ENCODE results near the gene C19orf47.
"Not testable (repeated sequence)": the region's sequence is repeated elsewhere in the genome, so short reads cannot be mapped to it uniquely, and the experiment has no call there.

Gene C19orf47

DNA sequence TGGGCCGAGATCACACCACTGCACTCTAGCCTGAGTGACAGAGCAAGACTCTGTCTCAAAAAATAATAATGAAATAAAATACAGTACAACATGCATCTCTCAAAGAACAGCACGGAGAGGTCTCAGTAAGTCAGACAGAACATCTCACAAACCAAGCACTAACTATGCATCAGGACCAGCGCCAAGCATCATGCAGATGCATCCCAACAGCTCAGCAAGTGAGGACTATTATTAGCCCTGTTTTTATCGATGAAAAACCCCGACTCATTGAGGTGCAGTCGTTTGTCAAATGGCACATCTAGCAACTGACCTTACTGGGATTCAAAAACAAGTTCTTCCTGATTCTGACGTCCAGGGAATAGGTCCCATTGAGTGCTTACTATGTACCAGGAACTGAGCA is 3.8 kb downstream of the C19orf47 start:
- no peak for DNase-seq

DNA sequence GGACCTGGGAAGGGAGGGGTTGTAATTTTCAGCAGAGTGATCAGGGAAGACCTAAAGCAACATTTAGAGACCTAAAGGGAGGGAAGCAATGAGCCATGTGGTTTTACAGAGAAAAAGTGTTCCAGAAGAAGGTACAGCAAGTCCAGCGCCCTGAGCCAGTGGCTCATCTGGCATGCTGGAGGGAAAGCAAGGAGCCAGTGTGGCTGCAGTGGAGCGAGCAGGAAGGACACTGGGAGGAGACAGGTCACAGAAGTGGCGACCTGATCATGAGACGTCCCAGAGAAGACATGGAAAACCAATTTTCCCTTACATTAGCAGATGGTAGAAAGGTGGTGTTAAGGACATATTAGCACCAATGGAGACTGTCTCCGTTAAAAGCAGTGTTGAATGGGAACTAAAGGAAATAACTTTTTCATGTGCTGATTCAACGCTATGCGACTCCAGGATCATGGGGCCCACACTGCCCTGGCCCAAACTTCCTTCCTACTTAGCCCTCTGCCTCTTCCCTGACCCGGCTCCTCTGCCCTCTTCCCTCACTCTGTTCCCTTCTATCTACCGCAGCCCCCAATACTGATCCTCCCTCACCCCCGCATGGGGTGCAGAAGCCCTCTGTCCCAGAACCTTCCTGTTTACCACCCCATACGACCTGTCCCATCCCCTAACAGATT is 5.4 kb downstream of the C19orf47 start:
- DNase-seq = no peak

DNA sequence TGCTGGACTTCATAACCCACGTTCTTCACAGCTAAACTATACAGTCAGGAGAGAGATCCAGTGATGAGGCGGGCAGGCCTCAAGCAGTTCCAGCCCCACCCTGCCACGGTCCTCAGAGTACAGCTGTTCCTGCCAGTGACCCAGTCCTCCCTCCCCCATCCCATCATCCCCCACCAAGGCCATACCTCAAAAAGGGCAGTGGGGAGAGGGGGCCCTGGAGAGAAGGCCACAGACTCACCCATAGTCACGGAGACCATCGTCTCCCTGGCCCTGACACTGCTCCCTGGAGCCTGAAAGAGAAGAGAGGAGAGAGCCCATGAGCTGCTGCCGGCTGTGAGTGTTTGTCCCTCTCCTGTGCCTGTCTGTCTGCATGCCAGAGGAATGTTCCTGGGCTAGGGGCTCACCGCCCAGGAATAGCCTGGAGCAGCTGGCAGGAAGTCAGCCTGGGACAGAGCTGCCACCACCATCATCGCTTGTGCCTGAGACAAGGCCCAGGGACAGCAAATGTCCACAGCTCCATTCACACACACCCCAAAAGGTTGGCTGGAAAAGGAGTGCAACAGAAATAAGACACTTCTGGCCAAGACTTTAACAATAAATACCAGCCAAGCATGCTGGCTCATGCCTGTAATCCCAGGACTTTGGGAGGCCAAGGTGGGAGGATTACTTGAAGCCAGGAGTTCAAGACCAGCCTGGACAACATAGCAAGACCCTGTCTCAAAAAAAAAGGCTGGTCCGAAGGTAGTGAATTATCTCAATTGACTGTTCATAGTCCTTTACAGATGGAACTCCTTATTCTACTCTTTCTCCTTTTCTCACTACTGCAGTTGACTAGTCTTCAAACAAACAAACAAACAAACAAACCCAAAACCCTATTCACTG is 6.4 kb downstream of the C19orf47 start:
- DNase-seq = no peak

DNA sequence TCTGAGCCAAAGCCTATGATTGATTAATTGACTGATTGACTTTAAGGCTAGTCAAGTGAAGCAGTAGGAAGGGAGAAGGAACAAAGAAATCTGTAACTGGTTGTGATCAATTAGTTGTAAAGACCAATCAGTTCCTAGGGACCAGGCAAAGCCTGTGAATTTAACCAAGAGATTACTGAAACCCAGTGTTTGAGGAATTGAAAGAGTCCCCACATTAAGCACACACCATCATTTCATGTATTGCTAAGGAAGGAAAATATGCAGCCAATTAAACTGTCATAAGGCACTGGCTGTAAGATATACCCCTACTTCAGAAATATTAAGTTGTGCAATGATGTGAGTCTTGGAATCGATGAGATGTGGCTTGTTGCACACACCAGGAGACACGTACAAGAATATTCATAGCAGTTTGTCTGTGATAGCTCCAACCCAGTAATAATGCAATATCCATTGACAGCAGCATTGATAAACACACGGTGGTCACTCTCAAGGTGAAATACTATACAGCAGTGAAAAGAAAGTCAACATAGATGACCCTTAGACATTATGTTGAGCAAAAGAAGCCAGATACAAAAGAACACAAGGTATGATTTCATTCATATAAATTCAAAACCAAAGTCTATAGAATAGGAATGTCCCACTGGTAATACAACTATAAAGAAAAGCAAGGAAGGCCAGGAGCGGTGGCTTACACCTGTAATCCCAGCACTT is 9.0 kb downstream of the C19orf47 start:
- no peak for DNase-seq

DNA sequence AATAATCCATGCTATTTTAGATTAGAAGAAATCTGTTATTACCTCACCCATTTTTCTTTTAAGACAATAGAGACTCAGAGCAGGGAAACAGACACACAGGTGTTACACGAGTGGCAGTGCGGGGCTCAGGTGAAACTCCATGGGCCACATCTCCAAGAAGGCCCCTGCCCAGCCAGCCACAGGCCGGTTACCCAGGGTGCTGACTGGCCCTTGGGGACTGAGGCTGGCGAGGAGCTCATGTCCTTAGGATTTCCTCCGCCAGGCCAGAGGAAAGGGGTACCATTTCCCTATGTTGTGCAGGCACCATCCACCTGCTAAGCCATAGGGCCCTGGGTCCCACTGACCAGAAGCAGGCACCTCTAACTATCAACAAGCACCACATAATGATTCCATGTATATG is 10.6 kb downstream of the C19orf47 start:
- no peak for DNase-seq

DNA sequence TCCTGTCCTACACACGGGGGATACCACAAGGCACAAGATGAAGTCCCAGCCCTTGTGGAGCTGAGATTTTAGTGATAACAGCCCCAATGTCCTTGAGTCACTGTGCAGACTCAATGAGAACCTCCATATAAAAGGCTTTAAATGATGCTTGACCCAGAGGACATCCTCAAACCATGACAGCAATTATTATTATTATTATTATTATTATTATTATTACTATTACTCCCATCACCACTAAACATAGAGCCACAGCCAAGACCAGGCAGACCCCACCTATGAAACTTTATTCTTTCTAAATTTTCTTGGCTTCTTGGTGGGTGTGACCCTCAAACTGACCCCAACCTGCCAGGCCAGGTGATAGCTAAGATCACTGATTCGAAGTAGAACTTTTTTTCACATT is 11.1 kb downstream of the C19orf47 start:
- no peak for DNase-seq

DNA sequence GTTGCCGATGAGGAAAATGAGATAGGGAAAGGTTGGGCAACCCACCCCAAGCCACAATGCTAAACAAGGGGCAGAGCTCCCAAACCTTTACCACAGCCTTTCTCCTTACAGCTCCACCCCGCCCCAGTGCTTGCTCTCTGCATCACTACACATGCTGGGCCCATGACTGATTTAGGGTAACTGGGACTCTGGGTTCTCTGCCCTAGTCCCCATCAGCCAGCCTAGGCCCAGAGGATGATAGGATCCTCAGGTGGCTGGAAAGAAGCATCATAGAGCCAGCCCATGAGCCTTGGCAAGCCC is 11.6 kb downstream of the C19orf47 start:
- DNase-seq = no peak

DNA sequence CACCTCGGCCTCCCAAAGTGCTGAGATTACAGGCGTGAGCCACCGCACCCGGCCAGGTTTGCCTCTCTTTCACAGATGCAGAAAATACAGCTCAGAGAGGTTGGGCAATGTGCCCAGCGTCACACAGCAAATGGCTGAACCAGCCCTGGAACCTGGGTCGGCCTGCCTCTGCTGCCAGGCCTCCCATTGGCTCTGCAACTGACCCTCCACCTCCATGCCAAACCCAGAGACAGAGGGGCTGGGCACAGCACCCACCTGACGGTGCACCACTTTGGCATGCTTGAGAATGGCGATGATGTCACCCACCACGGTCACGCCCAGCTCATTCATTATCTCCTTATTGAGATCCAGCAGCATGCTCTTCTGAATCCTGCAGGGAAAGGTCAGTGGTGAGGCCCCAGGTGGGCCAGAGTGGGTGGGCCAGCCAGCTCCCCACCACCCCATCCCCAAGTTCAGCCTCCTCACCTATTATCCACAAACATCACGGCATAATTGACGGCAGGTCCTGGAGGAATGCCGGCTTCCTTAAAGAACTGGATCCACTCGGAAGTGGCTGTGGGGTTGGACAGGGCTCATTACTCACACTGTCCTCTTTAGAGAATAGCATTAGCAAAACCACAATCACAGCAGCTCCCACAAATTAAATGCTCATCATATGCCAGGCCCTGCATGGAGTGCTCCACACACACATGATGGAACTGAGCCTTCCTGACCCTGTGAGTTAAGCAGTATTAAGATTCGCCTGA is 12.2 kb downstream of the C19orf47 start:
- DNase-seq = no peak

DNA sequence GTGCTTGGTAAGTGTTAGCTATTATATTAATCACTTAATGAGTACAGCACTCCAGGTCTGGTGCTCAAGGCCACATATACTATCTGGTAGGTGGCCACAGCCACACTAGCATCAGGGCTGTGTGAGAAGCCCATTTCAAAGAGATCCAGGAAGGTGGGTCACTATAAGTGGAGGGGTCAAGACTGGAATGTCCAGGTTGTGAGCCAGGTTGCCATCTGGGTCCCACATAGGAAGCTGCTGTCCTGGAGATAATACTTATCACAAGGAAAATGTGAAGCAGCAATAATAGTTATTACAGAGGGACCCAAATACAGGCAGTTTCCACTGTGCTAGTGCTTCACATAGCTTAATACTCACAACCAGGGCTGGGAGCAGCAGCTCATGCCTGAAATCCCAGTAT is 13.1 kb downstream of the C19orf47 start:
- no peak for DNase-seq

DNA sequence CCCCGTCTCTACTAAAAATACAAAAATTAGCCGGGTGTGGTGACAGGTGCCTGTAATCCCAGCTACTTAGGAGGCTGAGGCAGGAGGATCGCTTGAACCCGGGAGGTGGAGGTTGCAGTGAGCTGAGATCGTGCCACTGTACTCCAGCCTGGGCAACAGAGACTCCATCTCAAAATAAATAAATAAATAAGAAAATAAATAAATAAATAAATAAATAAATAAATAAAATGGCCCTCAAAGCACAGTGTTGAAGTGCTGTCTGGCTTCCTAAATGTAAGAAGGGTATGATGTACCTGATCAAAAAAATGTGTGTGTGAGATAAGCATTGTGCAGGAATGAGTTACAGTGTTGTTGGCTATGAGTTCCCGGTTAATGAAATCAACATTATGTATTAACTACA is 15.1 kb downstream of the C19orf47 start:
- DNase-seq = not testable (repeated sequence)

DNA sequence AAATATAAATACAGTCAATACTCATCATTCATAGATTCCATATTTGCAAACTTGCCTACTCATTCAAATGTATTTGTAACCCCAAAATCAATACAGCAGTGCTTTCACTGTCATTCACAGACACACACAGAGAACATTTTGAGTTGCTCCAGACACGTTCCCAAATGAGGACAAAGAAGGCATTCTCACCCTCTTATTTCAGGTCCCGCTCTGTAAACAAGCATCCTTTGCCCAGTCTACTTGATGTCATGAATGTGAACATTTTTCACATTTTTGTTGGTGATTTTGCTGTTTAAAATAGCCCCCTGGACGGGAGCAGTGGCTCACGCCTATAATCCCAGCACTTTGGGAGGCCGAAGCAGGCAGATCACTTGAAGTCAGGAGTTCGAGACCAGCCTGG is 15.5 kb downstream of the C19orf47 start:
- DNase-seq = no peak

DNA sequence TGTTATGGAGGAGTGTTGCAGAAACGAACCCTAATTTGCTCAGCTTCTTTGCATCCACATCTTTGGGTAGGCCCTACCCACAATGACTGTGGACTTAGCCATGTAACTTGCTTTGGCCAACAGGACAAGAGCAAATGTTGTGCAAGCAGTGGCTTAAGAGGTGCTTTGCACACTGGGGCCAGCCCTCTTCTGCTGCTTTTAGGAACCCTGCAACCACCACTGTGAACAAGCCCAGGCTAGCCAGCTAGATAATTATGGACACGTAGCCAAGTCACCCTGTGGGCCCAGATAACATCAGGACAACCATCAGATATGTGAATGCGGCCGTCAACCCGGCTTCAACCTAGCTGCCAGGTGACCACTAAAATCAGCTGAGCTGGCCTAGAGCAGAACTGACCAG is 17.1 kb downstream of the C19orf47 start:
- no peak for DNase-seq

DNA sequence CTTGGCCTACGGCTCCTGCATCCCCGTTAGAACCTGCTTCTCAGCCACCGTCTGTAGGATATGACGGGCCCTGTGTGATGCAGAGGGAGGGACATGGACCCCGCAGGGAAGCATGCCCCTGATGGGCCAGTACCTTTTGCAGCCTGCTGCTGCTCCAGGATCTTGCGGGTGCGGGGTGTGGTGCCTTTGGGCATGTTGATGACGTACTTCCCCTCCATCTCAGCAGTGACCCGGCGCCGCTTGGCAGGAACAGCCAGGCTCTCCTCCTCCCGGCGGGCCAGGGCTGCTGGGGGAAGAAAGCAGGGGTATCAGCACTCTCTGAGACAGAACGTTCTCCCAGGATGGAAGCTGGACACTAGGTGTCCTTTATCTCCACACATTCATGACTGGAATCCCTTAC is 22.0 kb downstream of the C19orf47 start:
- no peak for DNase-seq

DNA sequence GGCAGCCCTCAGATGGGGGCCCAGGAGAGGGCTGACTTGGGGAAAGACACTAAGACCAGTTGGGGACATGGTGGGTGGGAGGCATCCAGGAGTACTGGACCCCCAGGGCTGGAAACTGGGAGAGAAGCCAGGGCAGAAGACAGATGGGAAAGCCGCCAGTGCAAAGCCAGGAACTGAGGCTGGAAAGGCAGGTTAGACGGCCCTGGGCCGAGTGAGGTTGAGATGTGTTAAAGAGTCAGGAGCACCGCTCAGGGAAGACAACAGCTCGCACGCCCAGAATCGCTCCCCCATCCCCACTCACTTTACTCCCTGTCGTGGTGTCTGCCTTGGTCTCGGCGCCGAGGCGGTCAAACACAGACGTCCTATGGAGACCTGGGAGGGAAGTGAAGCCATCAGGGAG is 24.5 kb downstream of the C19orf47 start:
- no peak for DNase-seq

DNA sequence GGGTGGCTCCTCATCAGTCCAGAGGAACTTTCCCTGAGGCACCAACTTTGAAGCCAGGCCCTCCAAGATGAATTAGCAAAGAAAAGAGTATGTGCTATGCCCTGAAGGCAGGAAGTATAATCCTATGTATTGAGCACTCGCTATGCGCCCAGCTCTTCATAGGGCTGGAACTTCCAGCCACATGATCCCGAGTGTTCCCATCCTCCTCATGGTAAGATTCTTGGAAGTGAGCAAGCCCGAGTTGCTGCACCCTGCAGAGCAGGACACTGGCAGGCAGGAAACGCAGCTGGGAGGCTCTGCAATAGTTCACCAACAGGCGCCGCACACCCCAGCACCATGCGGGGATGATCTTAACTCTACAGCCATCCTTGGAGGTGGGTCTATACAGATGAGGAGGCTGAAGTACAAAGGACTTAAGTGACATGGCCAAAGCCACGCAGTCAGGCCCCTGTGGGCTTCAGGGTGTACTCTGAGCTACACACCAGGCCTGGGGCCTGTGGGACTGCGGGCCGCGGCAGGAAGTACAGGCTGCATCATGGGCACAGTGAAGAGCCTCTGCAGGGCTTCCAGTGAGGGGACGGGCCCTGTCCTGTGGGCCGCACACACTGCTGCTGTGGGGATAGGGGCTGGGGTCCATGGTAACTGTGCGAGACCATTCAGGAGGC is 25.1 kb downstream of the C19orf47 start:
- no peak for DNase-seq

DNA sequence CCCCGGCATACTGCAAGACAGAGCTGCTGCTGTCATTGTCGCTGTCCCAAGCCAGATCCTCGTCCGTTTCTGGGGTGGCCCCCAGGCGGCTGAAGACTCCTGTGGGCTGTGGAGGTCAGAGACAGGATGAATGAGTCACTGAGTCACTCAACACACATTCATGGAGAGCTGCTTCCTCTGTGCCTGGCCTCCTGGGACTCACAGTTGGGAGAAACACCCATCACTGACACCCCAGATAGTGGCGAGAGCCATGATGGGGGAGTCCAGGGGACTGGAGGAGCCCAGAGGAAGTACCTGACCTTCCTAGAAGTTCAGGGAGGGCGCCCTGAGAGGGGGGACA is 26.0 kb downstream of the C19orf47 start:
- no peak for DNase-seq

DNA sequence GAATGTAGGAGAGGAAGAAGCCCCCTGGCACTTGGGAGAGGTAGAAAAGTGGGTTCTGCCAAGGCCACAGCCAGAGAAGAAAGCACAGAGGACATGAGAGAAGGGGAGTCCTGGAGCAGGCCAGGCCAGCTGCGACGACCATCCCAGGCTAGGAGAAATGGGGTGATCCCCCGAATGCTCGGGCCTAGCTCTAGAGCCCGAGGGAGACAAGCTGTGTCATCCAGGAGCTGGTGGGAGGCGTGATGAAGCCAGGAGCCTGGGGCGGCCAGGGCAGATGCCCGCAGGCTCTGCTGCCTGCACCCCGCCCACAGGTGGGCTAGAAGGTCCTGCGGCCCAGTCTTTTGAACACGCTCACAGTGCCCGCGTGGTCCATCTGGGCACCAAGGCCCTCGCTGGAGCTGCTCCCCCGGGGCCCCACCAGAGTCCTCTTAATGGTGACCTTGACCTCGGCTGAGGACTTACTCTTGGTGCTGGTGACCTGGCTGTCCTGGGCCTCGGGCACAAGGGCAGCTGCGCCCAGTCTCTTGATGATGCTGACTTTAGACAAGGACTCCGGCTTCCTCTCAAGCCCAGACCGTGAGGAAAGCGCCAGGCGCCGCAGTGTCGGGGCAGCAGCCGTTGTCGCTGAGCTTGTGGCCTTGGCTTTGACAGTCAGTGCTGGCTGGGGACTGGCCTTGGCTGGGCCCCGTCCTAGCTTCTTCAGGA is 26.5 kb downstream of the C19orf47 start:
- DNase-seq = no peak

DNA sequence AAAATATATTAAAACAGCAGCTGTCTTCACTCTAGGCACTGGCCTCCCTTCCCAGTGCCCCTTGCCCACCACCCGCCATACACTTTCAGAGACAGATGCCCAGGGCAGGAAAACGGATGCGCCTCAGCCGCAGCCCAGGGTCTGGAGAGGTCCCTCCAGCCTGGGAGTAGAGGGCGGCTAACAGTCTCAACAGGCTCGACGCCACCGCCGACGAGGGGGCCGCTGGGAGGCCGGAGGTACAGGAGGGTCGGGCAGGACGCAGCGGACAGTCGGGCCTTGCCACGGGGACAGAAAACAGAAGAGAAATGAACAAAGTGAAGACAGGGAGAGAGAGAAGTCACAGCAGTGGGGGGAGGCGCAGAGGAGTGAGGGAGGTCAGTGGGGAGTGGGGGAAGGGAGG is 27.1 kb downstream of the C19orf47 start:
- no peak for DNase-seq

DNA sequence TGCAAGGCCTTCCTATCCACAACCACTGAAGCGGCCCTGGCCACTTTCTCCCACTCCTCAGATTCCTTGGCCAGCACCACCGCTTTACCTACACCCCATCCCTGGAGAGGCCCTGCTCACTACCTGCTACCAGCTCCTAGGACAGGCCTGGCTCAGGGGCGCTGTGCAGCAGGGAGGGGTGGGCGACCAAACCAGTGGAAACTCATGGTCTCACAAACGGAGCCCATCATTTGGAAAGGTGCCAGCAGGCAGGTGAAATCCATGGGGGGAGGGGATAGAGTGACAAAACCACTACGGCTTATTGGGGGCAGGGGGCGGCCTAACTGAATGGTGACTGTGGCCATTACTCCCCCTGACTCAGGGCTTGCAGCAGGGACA is 27.6 kb downstream of the C19orf47 start:
- no peak for DNase-seq

DNA sequence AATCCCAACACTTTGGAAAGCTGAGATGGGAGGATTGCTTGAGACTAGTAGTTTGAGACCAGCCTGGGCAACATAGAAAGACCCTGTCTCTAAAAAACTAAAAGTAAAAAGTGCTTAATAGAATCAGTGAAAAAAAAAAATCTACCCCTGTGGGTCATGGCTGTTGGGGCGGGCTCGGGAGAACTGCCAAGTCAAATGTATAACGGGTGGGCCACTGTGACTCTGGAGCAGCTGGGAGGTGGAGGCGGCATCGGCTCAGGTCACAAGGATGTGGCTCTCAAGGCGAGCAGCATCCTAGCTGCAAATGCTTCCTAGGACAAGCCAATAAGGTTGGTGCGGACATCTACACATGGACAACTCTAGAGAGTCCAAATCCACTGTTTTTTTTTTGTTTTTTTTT is 30.9 kb downstream of the C19orf47 start:
- DNase-seq = no peak

DNA sequence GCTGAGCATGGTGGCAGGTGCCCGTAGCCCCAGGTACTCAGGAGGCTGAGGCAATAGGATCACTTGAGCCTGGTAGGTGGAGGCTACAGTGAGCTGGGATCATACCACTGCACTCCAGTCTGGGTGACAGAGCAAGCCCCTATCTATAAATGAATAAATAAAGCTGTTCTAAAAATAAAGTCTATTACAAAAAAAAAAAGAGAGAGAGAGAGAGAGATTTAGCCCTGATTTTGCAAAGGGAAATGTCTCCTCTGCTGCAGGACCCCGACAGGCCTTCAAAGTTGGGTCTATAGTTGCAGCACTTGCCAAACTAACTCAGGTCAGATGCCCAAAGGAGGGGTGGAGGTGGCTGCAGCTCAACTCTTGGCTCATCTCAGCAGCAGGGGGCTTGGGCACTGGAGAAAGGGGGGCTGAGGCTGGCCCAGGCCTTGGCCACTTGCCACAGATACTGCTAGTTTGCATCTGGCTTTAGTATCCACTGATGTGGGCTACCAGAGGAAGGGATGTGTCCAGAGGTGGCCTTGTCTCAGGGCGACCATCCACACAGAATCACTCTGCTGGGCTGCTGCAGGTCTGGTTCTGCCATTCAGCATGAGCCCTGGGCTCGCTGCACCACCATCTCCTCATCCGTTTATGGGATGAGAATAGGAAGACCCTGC is 32.3 kb downstream of the C19orf47 start:
- DNase-seq = no peak

DNA sequence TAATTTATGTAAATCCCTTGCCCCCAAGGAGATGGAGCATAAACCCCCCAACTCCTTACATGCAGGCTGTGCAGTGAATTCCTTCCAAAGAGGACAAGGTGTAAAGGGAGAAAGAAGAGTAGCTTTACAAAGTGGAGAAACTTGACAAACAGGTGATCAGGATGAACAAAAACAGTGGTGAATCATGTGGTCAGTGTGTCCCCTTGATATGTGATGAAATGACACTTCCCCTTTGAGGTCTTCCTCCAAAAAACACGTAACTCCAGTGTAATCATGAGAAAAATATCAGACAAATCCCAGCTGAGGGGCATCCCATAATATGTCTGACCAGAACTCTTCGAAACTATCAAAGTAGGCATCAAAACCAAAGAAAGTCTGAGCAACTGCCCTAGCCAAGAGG is 33.5 kb downstream of the C19orf47 start:
- no peak for DNase-seq

All from activated CD4-positive, alpha-beta T cell treated with anti-CD3 and anti-CD28 coated beads, Interleukin-10, Interleukin-2, amounts not matched to agents 100 ng/mL and 50 ng/mL, durations not matched to agents 16 hours and 8 hours (primary cell).